Measurements from ENCODE around the gene BRD4. TPM values are rescaled to one million over a fixed set of nuclear protein-coding genes. Genes with fewer than 3 reads are reported as not detected.

BRD4 gene
- total RNA-seq, result 10 to 100 TPM; 39.5 to 87.9 (median 61.2) TPM

- peak within 1 kb of the TSS; percentile 89 to 94 (median 94) for H3K27ac ChIP-seq
- in situ Hi-C loops (cut with MboI; ENCODE audit: low pct_ligation_motif_present in 1 of 4, low pct_unique_long_range_greater_than_20kb in 1 of 4, low sequenced_read_pairs in 3 of 4) (no loop called here), intact Hi-C loops (cut with DNase I; ENCODE audit: low total_unique reads) (loop anchor here (5.0 kb wide), 1 partner anchor 70 kb away; no protein-coding TSS in a partner anchor)
- H3K36me3 ChIP-seq, result no peaks in the 10 kb centered on the region
- H3K4me1 ChIP-seq, result peaks cover 17 to 49% (median 33%) of the 10 kb centered on the region in 4 donors
- H3K4me3 ChIP-seq, result peak within 1 kb of the TSS; percentile 82 to 98 (median 91)
- WGBS, 2 donors (ENCODE audit: low coverage in 1 of 2), result 0 to 4% methylated on average over 6 to 41 of the region's 81 CpGs
- peak; percentile 79 for DNase-seq
- TF ChIP-seq EP300 (IDR thresholded peaks at IDR 0.05; ENCODE audit: low read depth) (no peak), POLR2AphosphoS5 (IDR thresholded peaks at IDR 0.05) (peak in 2 of 3 donors; percentile 44 to 62)
- no peaks in the 10 kb centered on the region for H3K9me3 ChIP-seq
- H3K27me3 ChIP-seq, result no peaks in the 10 kb centered on the region
Measured at GRCh38 chr19:15332311-15332996, at the start of gene BRD4. Gene BRD4, minus strand, starts transcription at chr19:15332539. Its CDS starts 59,440 bp downstream, at chr19:15273099.

- H3K27me3 ChIP-seq, result no peaks in the 10 kb centered on the region
- H3K9me3 ChIP-seq, result no peaks in the 10 kb centered on the region
- H3K4me3 ChIP-seq, result no peak overlapping the region
- H3K4me1 ChIP-seq, result peaks cover 16 to 25% (median 20%) of the 10 kb centered on the region in 4 donors
- H3K36me3 ChIP-seq, result no peaks in the 10 kb centered on the region
- TF ChIP-seq CTCF (IDR thresholded peaks at IDR 0.05) (no peak), EP300 (IDR thresholded peaks at IDR 0.05; ENCODE audit: low read depth) (no peak), POLR2A (IDR thresholded peaks at IDR 0.05) (no peak), POLR2AphosphoS5 (IDR thresholded peaks at IDR 0.05) (no peak)
- intact Hi-C loops (cut with DNase I; ENCODE audit: low total_unique reads) (no loop called here), in situ Hi-C loops (cut with MboI; ENCODE audit: low pct_ligation_motif_present in 1 of 4, low pct_unique_long_range_greater_than_20kb in 1 of 4, low sequenced_read_pairs in 3 of 4) (no loop called here)
- 83 to 96% methylated on average over 4 to 6 of the region's 6 CpGs for WGBS, 2 donors (ENCODE audit: low coverage in 1 of 2)
- no peak overlapping the region for H3K27ac ChIP-seq
- DNase-seq, result no peak
Measured at GRCh38 chr19:15381864-15382263, 49.5 kb upstream of the BRD4 start.

- Histone ChIP-seq H3K27ac (no peak overlapping the region), H3K4me3 (no peak overlapping the region), H3K4me1 (peaks cover 16 to 29% (median 25%) of the 10 kb centered on the region in 4 donors), H3K27me3 (no peaks in the 10 kb centered on the region), H3K9me3 (no peaks in the 10 kb centered on the region), H3K36me3 (no peaks in the 10 kb centered on the region)
- intact Hi-C loops (cut with DNase I; ENCODE audit: low total_unique reads) (no loop called here), in situ Hi-C loops (cut with MboI; ENCODE audit: low pct_ligation_motif_present in 1 of 4, low pct_unique_long_range_greater_than_20kb in 1 of 4, low sequenced_read_pairs in 3 of 4) (no loop called here)
- 81 to 89% methylated on average over 2 of the region's 2 CpGs for WGBS, 2 donors (ENCODE audit: low coverage in 1 of 2)
- TF ChIP-seq POLR2A (IDR thresholded peaks at IDR 0.05) (no peak), EP300 (IDR thresholded peaks at IDR 0.05; ENCODE audit: low read depth) (no peak), CTCF (IDR thresholded peaks at IDR 0.05) (no peak)
- no peak for DNase-seq
Measured at GRCh38 chr19:15381429-15381828, 49.1 kb upstream of the BRD4 start.

GRCh38 chr19:15379999-15380647, 47.8 kb upstream of the BRD4 start:
- WGBS, 2 donors (ENCODE audit: low coverage in 1 of 2), result 0% methylated on average over 3 of the region's 56 CpGs; no CpG with 5 or more reads in 1 of the 2 donors
- TF ChIP-seq EP300 (IDR thresholded peaks at IDR 0.05; ENCODE audit: low read depth), result no peak
- peak in 1 of 5 experiments; percentile 1 for TF ChIP-seq CTCF (IDR thresholded peaks at IDR 0.05)
- peak in 2 of 3 donors; percentile 72 to 79 for TF ChIP-seq POLR2AphosphoS5 (IDR thresholded peaks at IDR 0.05)
- TF ChIP-seq POLR2A (IDR thresholded peaks at IDR 0.05), result peak; percentile 13
- intact Hi-C loops (cut with DNase I; ENCODE audit: low total_unique reads), result loop anchor here (5.0 kb wide), 1 partner anchor 118 kb away; no protein-coding TSS in a partner anchor
- in situ Hi-C loops (cut with MboI; ENCODE audit: low pct_ligation_motif_present in 1 of 4, low pct_unique_long_range_greater_than_20kb in 1 of 4, low sequenced_read_pairs in 3 of 4), result no loop called here
- H3K4me1 ChIP-seq, result peaks cover 21 to 36% (median 28%) of the 10 kb centered on the region in 4 donors
- no peaks in the 10 kb centered on the region for H3K27me3 ChIP-seq
- H3K36me3 ChIP-seq, result no peaks in the 10 kb centered on the region
- H3K27ac ChIP-seq, result peak overlapping the region; percentile 94 to 98 (median 98)
- DNase-seq, result peak; percentile 80
- peak overlapping the region; percentile 76 to 95 (median 85) for H3K4me3 ChIP-seq
- no peaks in the 10 kb centered on the region for H3K9me3 ChIP-seq
